PC-9 (cell line): Measurements from ENCODE around the gene CRAT. TPM values are rescaled to one million over a fixed set of nuclear protein-coding genes. Genes with fewer than 3 reads are reported as not detected.

Source experiments
- BruUV-seq: library from RNA; stranded (reverse); fragments of 400-500 nt; replicated peaks from 2 replicates; lab custom pipeline; 2021; lab: Mats Ljungman, UMichigan
- CTCF ChIA-PET: fragments of 300-600 bp; sonication (Branson Sonifier 250); formaldehyde crosslinking; loops from one replicate; lab custom pipeline; 2022; ENCODE audit warnings: antibody characterized with exemption; lab: Charles Lee
- POLR2A ChIA-PET: fragments of 300-600 bp; sonication (Branson Sonifier 250); formaldehyde crosslinking; loops from one replicate; lab custom pipeline; 2022; ENCODE audit warnings: antibody characterized with exemption; ENCODE audit not compliant: unreplicated experiment; lab: Charles Lee
- DNase-seq, 2 experiments: peaks; one replicate each; pipeline versions ENCODE4 v3.0.0 to v3.0.0-alpha.2; 2015 to 2022; ENCODE audit warnings: mixed read lengths in 1 of 2
- H2AFZ ChIP-seq: fragments of 200-600 bp; sonication (generic); 2 replicates; pipeline ENCODE4 v1.8.1; 2017; ENCODE audit warnings: antibody characterized with exemption
- H3F3A ChIP-seq: fragments of 200-600 bp; sonication (generic); 2 replicates; pipeline ENCODE4 v1.8.1; 2017; ENCODE audit warnings: antibody characterized with exemption, mild to moderate bottlenecking, low read depth; ENCODE audit not compliant: insufficient read depth
- H3K27ac ChIP-seq: fragments of 200-600 bp; sonication (generic); 2 replicates; pipeline ENCODE4 v1.6.1; 2016; ENCODE audit warnings: mixed run types
- H3K27me3 ChIP-seq: fragments of 200-600 bp; sonication (generic); 2 replicates; pipeline ENCODE4 v1.6.1; 2016; ENCODE audit warnings: low read depth, mixed run types; ENCODE audit not compliant: insufficient read depth
- H3K36me3 ChIP-seq: fragments of 200-600 bp; sonication (generic); 2 replicates; pipeline ENCODE4 v1.6.1; 2016; ENCODE audit warnings: low read depth, mixed run types
- H3K4me1 ChIP-seq: fragments of 200-600 bp; sonication (generic); replicated peaks from 2 replicates; pipeline ENCODE4 v1.6.1; 2016; ENCODE audit warnings: mixed run types; ENCODE audit not compliant: insufficient read depth
- H3K4me2 ChIP-seq: fragments of 200-600 bp; sonication (generic); 2 replicates; pipeline ENCODE4 v1.6.1; 2017; ENCODE audit warnings: mixed run types
- H3K4me3 ChIP-seq: fragments of 200-600 bp; sonication (generic); 2 replicates; pipeline ENCODE4 v1.6.1; 2016; ENCODE audit warnings: mixed run types
- H3K79me2 ChIP-seq: fragments of 200-600 bp; sonication (generic); 2 replicates; pipeline ENCODE4 v1.6.1; 2017; ENCODE audit warnings: low read depth, mixed run types
- H3K9me2 ChIP-seq: fragments of 200-600 bp; sonication (generic); 2 replicates; pipeline ENCODE4 v1.8.1; 2017; ENCODE audit warnings: mild to moderate bottlenecking; ENCODE audit not compliant: insufficient read depth
- H3K9me3 ChIP-seq: fragments of 200-600 bp; sonication (generic); 2 replicates; pipeline ENCODE4 v1.8.1; 2016; ENCODE audit warnings: low read depth; ENCODE audit not compliant: insufficient read depth
- H4K20me1 ChIP-seq: fragments of 200-600 bp; sonication (generic); 2 replicates; pipeline ENCODE4 v1.8.1; 2017; ENCODE audit not compliant: insufficient read depth
- EZH2 ChIP-seq: fragments of 200-600 bp; sonication (generic); IDR thresholded peaks from 2 replicates; pipeline ENCODE4 v1.8.0; 2017; ENCODE audit warnings: antibody characterized with exemption, low read depth
- intact Hi-C: fragments of 100-400 bp; cut with micrococcal nuclease; formaldehyde crosslinking; loops from one replicate; pipeline ENCODE4 v1.10.0; 2022; ENCODE audit not compliant: unreplicated experiment
- total RNA-seq: library from RNA; stranded (reverse); gene quantifications from 2 replicates; pipeline ENCODE4 v1.2.3, GENCODE V29; 2021
- TF ChIP-seq, protein P1 (sequence below): fragments of 200-600 bp; sonication (generic); conservative IDR thresholded peaks from 2 replicates; pipeline ENCODE4 v1.6.1; 2017; ENCODE audit warnings: mixed run types, antibody characterized with exemption, mild to moderate bottlenecking, moderate library complexity

Gene CRAT
- total RNA-seq, 1 experiment from 2014 or later: 40.3 TPM

DNA sequence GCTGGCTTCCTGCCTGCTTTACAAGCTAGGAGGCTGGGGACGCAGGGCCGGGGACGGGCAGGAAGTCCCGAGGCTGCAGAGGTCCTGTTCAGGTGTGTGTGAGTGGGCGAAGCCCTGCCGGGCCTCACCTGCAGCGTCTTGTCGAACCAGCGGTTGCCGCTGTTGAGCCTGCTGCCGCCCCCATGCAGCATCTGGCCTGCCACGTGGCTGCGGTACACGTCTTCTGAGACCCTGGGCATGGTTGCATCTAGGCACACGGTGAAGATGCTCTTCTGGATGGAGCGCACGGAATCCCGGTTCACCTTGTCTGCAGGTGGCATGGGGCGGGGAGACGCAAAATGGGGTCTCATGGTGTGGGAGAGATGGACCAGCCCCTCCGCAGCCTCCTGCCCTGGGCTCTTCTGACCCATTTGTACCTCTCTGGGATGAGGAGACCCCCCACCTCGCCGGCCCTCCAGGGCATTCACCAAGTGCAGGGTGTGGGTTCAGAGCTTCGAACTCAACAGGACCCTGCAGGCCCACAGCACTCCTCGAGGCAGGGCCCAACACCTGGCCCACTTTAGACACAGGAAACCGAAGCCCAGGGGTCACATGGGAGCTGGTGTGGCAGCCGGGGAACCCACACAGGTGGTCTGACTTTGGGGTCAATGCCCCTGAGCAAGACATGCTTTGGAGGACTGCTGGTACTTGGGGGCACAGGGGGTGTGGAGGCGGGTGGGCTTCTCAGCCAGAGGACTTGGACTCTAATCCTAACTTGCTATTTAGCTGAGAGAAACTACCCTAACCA, 10.0 kb downstream of the CRAT start:
- POLR2A ChIA-PET: no interaction called here
- BruUV-seq: no TSS peak
- Histone ChIP-seq H3K4me3 (no peak overlapping the region), H3F3A (no peaks in the 10 kb centered on the region), H3K36me3 (no peaks in the 10 kb centered on the region), H3K27ac (no peak overlapping the region), H3K4me1 (peaks cover 16% of the 10 kb centered on the region), H2AFZ (no peak overlapping the region), H4K20me1 (no peaks in the 10 kb centered on the region), H3K27me3 (no peaks in the 10 kb centered on the region), H3K9me3 (no peaks in the 10 kb centered on the region), H3K79me2 (no peaks in the 10 kb centered on the region), H3K9me2 (no peaks in the 10 kb centered on the region), H3K4me2 (no peak overlapping the region)
- TF ChIP-seq, protein P1, sequence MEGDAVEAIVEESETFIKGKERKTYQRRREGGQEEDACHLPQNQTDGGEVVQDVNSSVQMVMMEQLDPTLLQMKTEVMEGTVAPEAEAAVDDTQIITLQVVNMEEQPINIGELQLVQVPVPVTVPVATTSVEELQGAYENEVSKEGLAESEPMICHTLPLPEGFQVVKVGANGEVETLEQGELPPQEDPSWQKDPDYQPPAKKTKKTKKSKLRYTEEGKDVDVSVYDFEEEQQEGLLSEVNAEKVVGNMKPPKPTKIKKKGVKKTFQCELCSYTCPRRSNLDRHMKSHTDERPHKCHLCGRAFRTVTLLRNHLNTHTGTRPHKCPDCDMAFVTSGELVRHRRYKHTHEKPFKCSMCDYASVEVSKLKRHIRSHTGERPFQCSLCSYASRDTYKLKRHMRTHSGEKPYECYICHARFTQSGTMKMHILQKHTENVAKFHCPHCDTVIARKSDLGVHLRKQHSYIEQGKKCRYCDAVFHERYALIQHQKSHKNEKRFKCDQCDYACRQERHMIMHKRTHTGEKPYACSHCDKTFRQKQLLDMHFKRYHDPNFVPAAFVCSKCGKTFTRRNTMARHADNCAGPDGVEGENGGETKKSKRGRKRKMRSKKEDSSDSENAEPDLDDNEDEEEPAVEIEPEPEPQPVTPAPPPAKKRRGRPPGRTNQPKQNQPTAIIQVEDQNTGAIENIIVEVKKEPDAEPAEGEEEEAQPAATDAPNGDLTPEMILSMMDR: no peak
- TF ChIP-seq EZH2: no peak
- no peak for DNase-seq
- intact Hi-C loops: loop anchor here (5.0 kb wide), 1 partner anchor 93 kb away; no protein-coding TSS in a partner anchor
- CTCF ChIA-PET: no interaction called here

DNA sequence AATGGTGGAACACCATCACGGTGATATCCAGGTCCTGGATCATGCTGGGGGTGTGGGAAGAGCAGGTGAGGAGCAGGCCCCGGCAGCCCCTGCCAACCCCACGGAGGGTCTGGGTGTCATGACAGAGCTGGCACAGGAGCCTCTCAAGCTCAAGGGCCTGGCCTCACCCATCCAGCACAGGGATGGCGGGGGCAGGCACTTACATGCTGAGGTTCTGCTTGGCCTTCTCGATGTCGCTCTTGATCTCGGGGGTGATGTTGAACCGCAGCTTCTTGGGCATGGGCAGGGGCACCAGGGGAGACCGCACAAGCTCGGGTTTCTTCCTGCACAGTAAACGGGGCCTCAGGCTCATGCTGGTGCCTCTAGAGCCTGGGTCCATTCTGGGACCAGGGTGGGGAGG, 12.3 kb downstream of the CRAT start:
- POLR2A ChIA-PET: no interaction called here
- no TSS peak for BruUV-seq
- no peaks in the 10 kb centered on the region for H3F3A ChIP-seq

DNA sequence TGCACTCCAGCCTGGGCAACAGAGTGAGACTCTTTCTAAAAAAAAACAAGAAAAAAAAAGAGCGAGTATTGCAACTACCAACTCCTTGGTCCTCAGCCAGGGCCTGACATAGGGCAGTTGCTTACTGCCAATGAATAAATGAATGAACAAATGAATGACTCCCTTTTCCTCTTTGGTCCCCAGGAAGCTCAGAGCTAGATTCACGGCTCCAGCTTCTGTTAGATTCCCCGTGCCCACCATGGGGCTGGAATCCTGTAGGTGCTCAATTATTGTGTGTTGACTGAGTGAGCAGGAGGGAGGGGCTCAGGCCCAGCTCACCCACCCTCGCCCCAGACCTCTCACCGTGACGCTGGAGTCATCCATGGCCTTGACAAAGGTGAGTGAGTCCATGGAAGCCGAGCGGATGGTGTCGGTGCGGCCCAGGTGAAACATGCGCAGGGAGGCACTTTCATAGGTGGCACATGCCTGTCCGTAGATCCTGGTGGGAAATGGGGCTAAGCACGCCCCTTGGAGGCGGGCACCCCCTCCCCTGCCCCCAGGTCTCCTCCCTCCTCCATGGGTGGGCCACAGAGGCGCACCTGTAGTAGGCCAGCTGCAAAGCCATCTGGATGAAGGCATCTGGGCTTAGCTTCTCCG, 12.8 kb downstream of the CRAT start:
- no peak overlapping the region for H3K27ac ChIP-seq
- H3K79me2 ChIP-seq: no peaks in the 10 kb centered on the region
- H4K20me1 ChIP-seq: no peaks in the 10 kb centered on the region
- TF ChIP-seq, protein P1: no peak
- TF ChIP-seq EZH2: no peak
- no peaks in the 10 kb centered on the region for H3K36me3 ChIP-seq
- no peaks in the 10 kb centered on the region for H3F3A ChIP-seq
- no peaks in the 10 kb centered on the region for H3K9me2 ChIP-seq
- H3K4me2 ChIP-seq: no peak overlapping the region
- DNase-seq: peak in 1 of 2 experiments; percentile 30
- no peaks in the 10 kb centered on the region for H3K9me3 ChIP-seq
- H3K4me3 ChIP-seq: no peak overlapping the region
- BruUV-seq: no TSS peak
- ChIA-PET POLR2A (no interaction called here), CTCF (interaction anchor here (0.5 to 0.7 kb wide), 2 partner anchors 16 to 280 kb away, joined by 3 to 12 read pairs; no protein-coding TSS in a partner anchor)
- no peak overlapping the region for H2AFZ ChIP-seq
- peaks cover 2% of the 10 kb centered on the region for H3K4me1 ChIP-seq
- intact Hi-C loops: no loop called here
- no peaks in the 10 kb centered on the region for H3K27me3 ChIP-seq

More for the DNA sequence above, 12.3 kb downstream of the CRAT start:
- Histone ChIP-seq H3K27me3 (no peaks in the 10 kb centered on the region), H3K4me3 (no peak overlapping the region), H3K79me2 (no peaks in the 10 kb centered on the region), H3K4me2 (no peak overlapping the region), H3K4me1 (peaks cover 7% of the 10 kb centered on the region), H3K9me3 (no peaks in the 10 kb centered on the region), H3K9me2 (no peaks in the 10 kb centered on the region), H2AFZ (no peak overlapping the region), H4K20me1 (no peaks in the 10 kb centered on the region), H3K27ac (no peak overlapping the region), H3K36me3 (no peaks in the 10 kb centered on the region)
- CTCF ChIA-PET: interaction anchor here (0.5 kb wide), 1 partner anchor 17 kb away, joined by 3 read pairs; no protein-coding TSS in a partner anchor
- TF ChIP-seq, protein P1: no peak
- no peak for TF ChIP-seq EZH2
- intact Hi-C loops: no loop called here
- DNase-seq: peak in 1 of 2 experiments; percentile 8
